Nephron (organoid): ENCODE results near the gene ITIH2.

Experiments used
- H3K27ac Mint-ChIP-seq, 3 experiments: 2 replicates each; pipeline ENCODE4 v1.8.0; 2020; ENCODE audit warnings: mixed read lengths in 3 of 3, mild to moderate bottlenecking in 2 of 3, moderate library complexity in 1 of 3
- H3K27me3 Mint-ChIP-seq: 2 replicates; pipeline ENCODE4 v1.8.0; 2021; ENCODE audit warnings: low read depth, mild to moderate bottlenecking, moderate library complexity, mixed read lengths
- H3K36me3 Mint-ChIP-seq: 2 replicates; pipeline ENCODE4 v1.8.0; 2020; ENCODE audit warnings: low read depth, mixed read lengths
- H3K4me1 Mint-ChIP-seq: 2 replicates; pipeline ENCODE4 v1.8.0; 2020; ENCODE audit warnings: mixed read lengths
- H3K4me3 Mint-ChIP-seq, 3 experiments: 2 replicates each; pipeline ENCODE4 v1.8.0; 2020; ENCODE audit warnings: mild to moderate bottlenecking in 3 of 3, mixed read lengths in 3 of 3, moderate library complexity in 2 of 3
- H3K9me3 Mint-ChIP-seq: 2 replicates; pipeline ENCODE4 v1.8.0; 2020; ENCODE audit warnings: mixed read lengths
- CTCF ChIP-seq, 3 experiments: fragments of 200-600 bp; sonication (generic); IDR thresholded peaks; one replicate each; pipeline ENCODE4 v1.5.0; 2021; ENCODE audit warnings: antibody characterized with exemption in 3 of 3; ENCODE audit not compliant: unreplicated experiment in 3 of 3

ITIH2 gene

GRCh38 chr10:7696545-7696944 is 6.6 kb upstream of the ITIH2 start:
- no peaks in the 10 kb centered on the region for H3K4me1 Mint-ChIP-seq

DNA sequence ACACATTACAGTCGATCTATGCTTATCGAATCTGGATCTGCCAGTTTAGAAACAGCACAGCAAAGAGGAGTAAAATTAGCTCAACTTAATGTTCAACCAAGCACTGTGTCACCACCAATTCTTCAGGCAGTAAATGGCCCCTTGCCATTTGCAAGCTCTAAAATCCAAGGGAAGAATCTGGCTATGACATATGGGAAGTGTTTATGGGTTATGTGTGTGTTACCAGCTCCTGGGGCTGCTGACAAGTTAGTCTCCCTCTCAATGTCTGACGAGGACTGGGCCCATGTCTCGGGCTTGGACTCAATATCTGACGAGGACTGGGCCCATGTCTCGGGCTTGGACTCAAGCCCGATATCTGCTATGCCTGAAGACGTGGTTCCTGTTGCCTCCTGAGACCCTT is 5.7 kb upstream of the ITIH2 start:
- Mint-ChIP-seq H3K4me1 (peaks cover 3% of the 10 kb centered on the region), H3K27me3 (peaks cover 4% of the 10 kb centered on the region), H3K9me3 (peaks cover 15% of the 10 kb centered on the region), H3K27ac (no peak overlapping the region), H3K36me3 (peaks cover 5% of the 10 kb centered on the region), H3K4me3 (no peak overlapping the region)
- TF ChIP-seq CTCF (IDR thresholded peaks at IDR 0.05; ENCODE audit: unreplicated experiment in 3 of 3), result no peak

More at GRCh38 chr10:7696545-7696944, 6.6 kb upstream of the ITIH2 start:
- Mint-ChIP-seq H3K27me3 (peaks cover 4% of the 10 kb centered on the region), H3K4me3 (no peak overlapping the region), H3K9me3 (peaks cover 16% of the 10 kb centered on the region), H3K27ac (no peak overlapping the region), H3K36me3 (peaks cover 5% of the 10 kb centered on the region)
- TF ChIP-seq CTCF (IDR thresholded peaks at IDR 0.05; ENCODE audit: unreplicated experiment in 3 of 3), result no peak

DNA sequence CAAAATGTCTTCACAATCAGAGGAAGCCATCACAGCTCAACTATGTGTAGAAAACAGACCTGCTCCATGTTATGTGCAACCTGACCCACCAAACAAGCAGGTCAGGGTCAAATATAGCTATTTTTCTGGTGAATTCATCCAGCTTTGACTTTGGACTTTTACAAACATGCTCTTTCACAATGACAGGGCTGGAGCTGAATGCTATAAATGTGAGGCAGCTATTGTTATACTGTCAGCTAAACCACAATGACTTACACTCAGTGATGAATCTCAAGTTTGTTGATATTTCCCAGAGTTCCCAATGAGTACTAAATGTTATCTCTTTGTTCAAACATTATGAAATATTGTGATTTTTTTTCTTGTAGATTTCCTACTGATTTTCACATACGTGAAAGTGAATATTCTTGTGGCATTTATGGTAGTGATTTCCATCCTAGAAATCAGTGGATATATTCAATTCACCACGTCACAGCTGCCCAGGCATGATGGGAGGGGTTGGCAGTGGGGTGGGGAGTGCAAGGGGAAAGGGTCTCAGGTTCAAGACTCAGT is 2.5 kb upstream of the ITIH2 start:
- Mint-ChIP-seq H3K9me3 (peaks cover 2% of the 10 kb centered on the region), H3K27ac (no peak overlapping the region), H3K4me1 (peaks cover 15% of the 10 kb centered on the region), H3K4me3 (no peak overlapping the region), H3K27me3 (peaks cover 1% of the 10 kb centered on the region), H3K36me3 (no peaks in the 10 kb centered on the region)
- no peak for TF ChIP-seq CTCF (IDR thresholded peaks at IDR 0.05; ENCODE audit: unreplicated experiment in 3 of 3)

DNA sequence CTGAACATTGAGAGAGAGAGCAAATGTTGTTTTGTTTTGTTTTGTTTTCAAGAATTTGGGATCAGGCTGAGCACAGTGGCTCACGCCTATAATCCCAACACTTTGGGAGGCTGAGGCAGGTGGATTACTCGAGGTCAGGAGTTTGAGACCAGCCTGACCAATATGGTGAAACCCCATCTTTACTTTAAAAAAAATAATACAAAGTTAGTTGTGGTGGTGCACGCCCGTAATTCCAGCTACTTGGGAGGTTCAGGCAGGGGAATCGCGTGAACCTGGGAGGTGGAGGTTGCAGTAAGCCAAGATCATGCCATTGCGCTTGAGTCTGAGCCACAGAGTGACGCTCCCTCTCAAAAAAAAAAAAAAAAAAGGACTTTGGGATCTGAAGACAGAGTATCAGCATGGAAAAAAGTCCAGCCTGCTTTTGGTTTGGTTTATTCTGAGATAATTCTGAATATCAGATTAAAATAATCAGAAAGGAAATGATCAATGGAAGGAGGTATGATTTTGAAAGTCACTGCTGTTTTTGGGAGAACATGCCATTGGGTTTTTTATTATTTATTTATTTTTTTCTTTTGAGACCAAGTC is 1.9 kb upstream of the ITIH2 start:
- Mint-ChIP-seq H3K27me3 (peaks cover 3% of the 10 kb centered on the region), H3K9me3 (peaks cover 2% of the 10 kb centered on the region), H3K4me3 (no peak overlapping the region), H3K27ac (no peak overlapping the region), H3K36me3 (no peaks in the 10 kb centered on the region), H3K4me1 (peaks cover 15% of the 10 kb centered on the region)
- no peak for TF ChIP-seq CTCF (IDR thresholded peaks at IDR 0.05; ENCODE audit: unreplicated experiment in 3 of 3)

DNA sequence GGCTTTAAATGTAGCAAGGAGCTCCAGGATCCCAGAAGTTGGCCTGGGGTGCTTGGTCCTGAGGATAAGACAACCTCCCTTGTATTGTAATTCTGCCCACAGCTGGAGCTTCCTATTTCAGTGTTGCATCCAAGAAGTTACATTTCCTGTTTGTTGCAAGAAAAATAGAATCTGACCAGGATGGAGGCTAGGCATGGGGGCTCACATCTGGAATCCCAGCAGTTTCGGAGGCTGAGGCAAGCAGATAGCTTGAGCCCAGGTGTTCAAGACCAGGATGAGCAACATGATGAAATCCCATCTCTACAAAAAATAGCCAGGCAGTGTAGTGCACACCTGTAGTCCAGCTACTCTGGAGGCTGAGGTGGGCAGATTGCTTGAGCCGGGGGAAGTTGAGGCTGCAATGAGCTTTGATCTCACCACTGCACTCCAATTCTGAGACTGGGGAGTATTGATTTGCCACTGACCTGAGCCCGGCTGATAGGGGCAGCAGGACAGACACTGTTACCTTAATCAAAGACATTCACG is 766 bp upstream of the ITIH2 start:
- Mint-ChIP-seq H3K4me1 (peaks cover 15% of the 10 kb centered on the region), H3K9me3 (peaks cover 2% of the 10 kb centered on the region), H3K27me3 (peaks cover 3% of the 10 kb centered on the region), H3K4me3 (no peak overlapping the region), H3K27ac (peak overlapping the region in 1 of 3 experiments; percentile 45), H3K36me3 (no peaks in the 10 kb centered on the region)
- no peak for TF ChIP-seq CTCF (IDR thresholded peaks at IDR 0.05; ENCODE audit: unreplicated experiment in 3 of 3)
